ENCODE measurements around the gene IRF8.

The IRF8 gene

GRCh38 chr16:85955566-85955965, 56.6 kb downstream of the IRF8 start:
- TF ChIP-seq CTCF (IDR thresholded peaks at IDR 0.05) = no peak
- H3K27ac ChIP-seq = no peak overlapping the region
- H3K4me1 ChIP-seq = no peaks in the 10 kb centered on the region
- H3K27me3 ChIP-seq = peaks cover 0 to 67% of the 10 kb centered on the region in 2 donors
- no peaks in the 10 kb centered on the region for H3K36me3 ChIP-seq
- no peak for DNase-seq
- H3K4me3 ChIP-seq = no peak overlapping the region
- no peaks in the 10 kb centered on the region for H3K9me3 ChIP-seq
- intact Hi-C loops (cut with DNase I; ENCODE audit: low total_unique reads) = no loop called here

- no peaks in the 10 kb centered on the region for H3K4me1 ChIP-seq
- H3K36me3 ChIP-seq = no peaks in the 10 kb centered on the region
- intact Hi-C loops (cut with DNase I; ENCODE audit: low total_unique reads) = no loop called here
- H3K9me3 ChIP-seq = no peaks in the 10 kb centered on the region
- H3K4me3 ChIP-seq = no peak overlapping the region
- no peak for TF ChIP-seq CTCF (IDR thresholded peaks at IDR 0.05)
- H3K27ac ChIP-seq = no peak overlapping the region
- DNase-seq = no peak
- peaks cover 0 to 68% of the 10 kb centered on the region in 2 donors for H3K27me3 ChIP-seq
These were observed 57.5 kb downstream of the IRF8 start for GRCh38 chr16:85956426-85956825.

- no peak for TF ChIP-seq CTCF (IDR thresholded peaks at IDR 0.05)
- H3K4me3 ChIP-seq = no peak overlapping the region
- intact Hi-C loops (cut with DNase I; ENCODE audit: low total_unique reads) = no loop called here
- no peaks in the 10 kb centered on the region for H3K36me3 ChIP-seq
- DNase-seq = no peak
- H3K27ac ChIP-seq = no peak overlapping the region
- H3K9me3 ChIP-seq = no peaks in the 10 kb centered on the region
- H3K27me3 ChIP-seq = peaks cover 0 to 46% of the 10 kb centered on the region in 2 donors
- peaks cover 0 to 4% (median 0%) of the 10 kb centered on the region in 4 donors for H3K4me1 ChIP-seq
These were observed 59.8 kb downstream of the IRF8 start for GRCh38 chr16:85958731-85959130.

- Histone ChIP-seq H3K27ac (no peak overlapping the region), H3K36me3 (no peaks in the 10 kb centered on the region), H3K4me1 (peaks cover 0 to 4% (median 0%) of the 10 kb centered on the region in 4 donors), H3K4me3 (no peak overlapping the region), H3K9me3 (no peaks in the 10 kb centered on the region), H3K27me3 (peaks cover 0 to 41% of the 10 kb centered on the region in 2 donors)
- DNase-seq = no peak
- intact Hi-C loops (cut with DNase I; ENCODE audit: low total_unique reads) = no loop called here
- no peak for TF ChIP-seq CTCF (IDR thresholded peaks at IDR 0.05)
These were observed 60.7 kb downstream of the IRF8 start for GRCh38 chr16:85959686-85960085.

GRCh38 chr16:85960486-85961046, 61.6 kb downstream of the IRF8 start:
- intact Hi-C loops (cut with DNase I; ENCODE audit: low total_unique reads) = no loop called here
- no peak for TF ChIP-seq CTCF (IDR thresholded peaks at IDR 0.05)
- Histone ChIP-seq H3K4me1 (peaks cover 0 to 4% (median 0%) of the 10 kb centered on the region in 4 donors), H3K4me3 (no peak overlapping the region), H3K36me3 (no peaks in the 10 kb centered on the region), H3K9me3 (no peaks in the 10 kb centered on the region), H3K27me3 (peaks cover 0 to 33% of the 10 kb centered on the region in 2 donors), H3K27ac (no peak overlapping the region)
- DNase-seq = no peak
